Measurements from ENCODE around the gene CABLES1.

The CABLES1 gene

DNA sequence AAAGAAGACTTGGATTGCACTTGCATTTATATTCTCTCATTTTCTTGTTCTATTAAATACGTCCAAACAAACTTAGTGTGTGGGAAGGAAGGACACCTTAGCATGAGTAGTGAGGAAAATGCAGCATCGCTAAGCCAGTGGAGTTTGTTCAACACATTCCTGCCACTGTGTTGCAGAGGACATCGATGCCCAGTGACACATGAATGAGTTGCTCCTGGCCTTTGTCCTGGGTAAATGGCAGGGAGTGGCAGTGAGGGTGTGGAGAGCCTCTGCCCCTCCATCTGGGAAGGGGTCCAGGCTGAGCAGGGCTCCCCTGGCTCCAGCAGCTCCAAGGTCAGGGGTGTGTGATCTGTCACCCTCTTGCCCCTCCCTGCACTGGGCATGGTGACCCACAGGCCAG, 75.9 kb downstream of the CABLES1 start:
- no peaks in the 10 kb centered on the region for H3K9me3 ChIP-seq (ENCODE audit: insufficient read depth, low read length, severe bottlenecking)
- ATAC-seq (ENCODE audit: insufficient read depth, low read depth) (no peak), DNase-seq (no peak)
- TF ChIP-seq, protein P1, sequence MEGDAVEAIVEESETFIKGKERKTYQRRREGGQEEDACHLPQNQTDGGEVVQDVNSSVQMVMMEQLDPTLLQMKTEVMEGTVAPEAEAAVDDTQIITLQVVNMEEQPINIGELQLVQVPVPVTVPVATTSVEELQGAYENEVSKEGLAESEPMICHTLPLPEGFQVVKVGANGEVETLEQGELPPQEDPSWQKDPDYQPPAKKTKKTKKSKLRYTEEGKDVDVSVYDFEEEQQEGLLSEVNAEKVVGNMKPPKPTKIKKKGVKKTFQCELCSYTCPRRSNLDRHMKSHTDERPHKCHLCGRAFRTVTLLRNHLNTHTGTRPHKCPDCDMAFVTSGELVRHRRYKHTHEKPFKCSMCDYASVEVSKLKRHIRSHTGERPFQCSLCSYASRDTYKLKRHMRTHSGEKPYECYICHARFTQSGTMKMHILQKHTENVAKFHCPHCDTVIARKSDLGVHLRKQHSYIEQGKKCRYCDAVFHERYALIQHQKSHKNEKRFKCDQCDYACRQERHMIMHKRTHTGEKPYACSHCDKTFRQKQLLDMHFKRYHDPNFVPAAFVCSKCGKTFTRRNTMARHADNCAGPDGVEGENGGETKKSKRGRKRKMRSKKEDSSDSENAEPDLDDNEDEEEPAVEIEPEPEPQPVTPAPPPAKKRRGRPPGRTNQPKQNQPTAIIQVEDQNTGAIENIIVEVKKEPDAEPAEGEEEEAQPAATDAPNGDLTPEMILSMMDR (IDR thresholded peaks at IDR 0.05; ENCODE audit: borderline replicate concordance, extremely low read depth, low read length, poor library complexity, severe bottlenecking) = no peak
- H3K4me3 ChIP-seq (ENCODE audit: low read depth in 1 of 2, low read length in 2 of 2) = no peak overlapping the region
- H3K27ac ChIP-seq (ENCODE audit: low read length) = no peak overlapping the region
- no peaks in the 10 kb centered on the region for H3K79me2 ChIP-seq (ENCODE audit: insufficient read depth, low read length)
- no peak overlapping the region for H3K4me2 ChIP-seq (ENCODE audit: insufficient read depth, low read length)
- no peaks in the 10 kb centered on the region for H3K4me1 ChIP-seq (ENCODE audit: insufficient read depth, low read length)
- H4K20me1 ChIP-seq (ENCODE audit: insufficient read depth, low read length) = no peaks in the 10 kb centered on the region
- no peaks in the 10 kb centered on the region for H3K36me3 ChIP-seq (ENCODE audit: insufficient read depth, low read length)
- H2AFZ ChIP-seq (ENCODE audit: low read depth, low read length) = no peak overlapping the region
- no peaks in the 10 kb centered on the region for H3K27me3 ChIP-seq (ENCODE audit: insufficient read depth, low read length, poor library complexity)
- no peak overlapping the region for H3K9ac ChIP-seq (ENCODE audit: low read depth, low read length)

GRCh38 chr18:23212161-23212560, 76.9 kb downstream of the CABLES1 start:
- no peaks in the 10 kb centered on the region for H3K9me3 ChIP-seq (ENCODE audit: insufficient read depth, low read length, severe bottlenecking)
- no peak for DNase-seq
- TF ChIP-seq, protein P1 (IDR thresholded peaks at IDR 0.05; ENCODE audit: borderline replicate concordance, extremely low read depth, low read length, poor library complexity, severe bottlenecking) = no peak
- TF ChIP-seq EZH2 (IDR thresholded peaks at IDR 0.05; ENCODE audit: borderline replicate concordance, low read depth, low read length, severe bottlenecking) = no peak
- H3K4me2 ChIP-seq (ENCODE audit: insufficient read depth, low read length) = no peak overlapping the region
- no peaks in the 10 kb centered on the region for H3K27me3 ChIP-seq (ENCODE audit: insufficient read depth, low read length, poor library complexity)
- no peaks in the 10 kb centered on the region for H3K79me2 ChIP-seq (ENCODE audit: insufficient read depth, low read length)
- no peak overlapping the region for H3K27ac ChIP-seq (ENCODE audit: low read length)
- H3K4me1 ChIP-seq (ENCODE audit: insufficient read depth, low read length) = no peaks in the 10 kb centered on the region
- no peak overlapping the region for H2AFZ ChIP-seq (ENCODE audit: low read depth, low read length)
- no peak overlapping the region for H3K9ac ChIP-seq (ENCODE audit: low read depth, low read length)
- ATAC-seq (ENCODE audit: insufficient read depth, low read depth) = no peak
- no peaks in the 10 kb centered on the region for H3K36me3 ChIP-seq (ENCODE audit: insufficient read depth, low read length)
- no peaks in the 10 kb centered on the region for H4K20me1 ChIP-seq (ENCODE audit: insufficient read depth, low read length)
- H3K4me3 ChIP-seq (ENCODE audit: low read depth in 1 of 2, low read length in 2 of 2) = no peak overlapping the region

GRCh38 chr18:23213200-23213599, 77.9 kb downstream of the CABLES1 start:
- Histone ChIP-seq H3K27me3 (ENCODE audit: insufficient read depth, low read length, poor library complexity) (no peaks in the 10 kb centered on the region), H3K79me2 (ENCODE audit: insufficient read depth, low read length) (no peaks in the 10 kb centered on the region), H3K9me3 (ENCODE audit: insufficient read depth, low read length, severe bottlenecking) (no peaks in the 10 kb centered on the region), H2AFZ (ENCODE audit: low read depth, low read length) (no peak overlapping the region), H3K4me3 (ENCODE audit: low read depth in 1 of 2, low read length in 2 of 2) (no peak overlapping the region), H4K20me1 (ENCODE audit: insufficient read depth, low read length) (no peaks in the 10 kb centered on the region), H3K4me1 (ENCODE audit: insufficient read depth, low read length) (no peaks in the 10 kb centered on the region), H3K36me3 (ENCODE audit: insufficient read depth, low read length) (no peaks in the 10 kb centered on the region), H3K27ac (ENCODE audit: low read length) (no peak overlapping the region), H3K4me2 (ENCODE audit: insufficient read depth, low read length) (no peak overlapping the region), H3K9ac (ENCODE audit: low read depth, low read length) (no peak overlapping the region)
- ATAC-seq (ENCODE audit: insufficient read depth, low read depth) (no peak), DNase-seq (no peak)
- TF ChIP-seq, protein P1 (IDR thresholded peaks at IDR 0.05; ENCODE audit: borderline replicate concordance, extremely low read depth, low read length, poor library complexity, severe bottlenecking) = no peak
- no peak for TF ChIP-seq EZH2 (IDR thresholded peaks at IDR 0.05; ENCODE audit: borderline replicate concordance, low read depth, low read length, severe bottlenecking)

DNA sequence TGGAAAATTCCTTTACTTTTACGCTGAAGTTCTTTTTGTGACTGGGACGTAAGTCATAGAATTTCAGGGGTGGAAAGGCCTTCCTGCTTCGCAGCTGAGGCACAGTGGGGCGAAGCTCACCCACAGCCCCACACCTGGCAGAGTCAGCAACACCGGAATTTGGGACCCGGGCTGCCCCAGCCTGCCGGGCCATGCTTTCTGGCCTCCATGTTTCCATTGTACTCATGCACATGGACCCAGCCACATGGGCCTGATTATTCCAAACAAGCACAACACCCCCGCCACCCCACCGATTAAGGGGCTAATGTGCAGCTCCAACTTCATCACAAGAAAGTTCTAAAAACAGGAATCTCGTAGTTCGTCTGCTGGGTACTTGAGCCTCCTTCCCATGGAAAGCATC, 82.5 kb downstream of the CABLES1 start:
- Histone ChIP-seq H3K27ac (ENCODE audit: low read length) (no peak overlapping the region), H3K79me2 (ENCODE audit: insufficient read depth, low read length) (no peaks in the 10 kb centered on the region), H2AFZ (ENCODE audit: low read depth, low read length) (no peak overlapping the region), H3K4me3 (ENCODE audit: low read depth in 1 of 2, low read length in 2 of 2) (no peak overlapping the region), H3K9me3 (ENCODE audit: insufficient read depth, low read length, severe bottlenecking) (no peaks in the 10 kb centered on the region), H3K4me2 (ENCODE audit: insufficient read depth, low read length) (no peak overlapping the region), H4K20me1 (ENCODE audit: insufficient read depth, low read length) (no peaks in the 10 kb centered on the region), H3K9ac (ENCODE audit: low read depth, low read length) (no peak overlapping the region), H3K4me1 (ENCODE audit: insufficient read depth, low read length) (no peaks in the 10 kb centered on the region), H3K27me3 (ENCODE audit: insufficient read depth, low read length, poor library complexity) (no peaks in the 10 kb centered on the region), H3K36me3 (ENCODE audit: insufficient read depth, low read length) (no peaks in the 10 kb centered on the region)
- no peak for TF ChIP-seq EZH2 (IDR thresholded peaks at IDR 0.05; ENCODE audit: borderline replicate concordance, low read depth, low read length, severe bottlenecking)
- TF ChIP-seq, protein P1 (IDR thresholded peaks at IDR 0.05; ENCODE audit: borderline replicate concordance, extremely low read depth, low read length, poor library complexity, severe bottlenecking) = no peak
- no peak for ATAC-seq (ENCODE audit: insufficient read depth, low read depth)
- DNase-seq = no peak
